Progenitor cell of endocrine pancreas (in vitro differentiated cells): Measurements from ENCODE around the gene TEX14. TPM values are rescaled to one million over a fixed set of nuclear protein-coding genes. Genes with fewer than 3 reads are reported as not detected.
"Not testable (repeated sequence)": the region's sequence is repeated elsewhere in the genome, so short reads cannot be mapped to it uniquely, and the experiment has no call there.

Experiments used
- DNase-seq: peaks from one replicate; pipeline ENCODE4 v3.0.0; 2021; ENCODE audit warnings: low spot score; ENCODE audit not compliant: unreplicated experiment
- H3K27ac Mint-ChIP-seq: 2 replicates; pipeline ENCODE4 v1.8.0; 2021; ENCODE audit warnings: mild to moderate bottlenecking, moderate library complexity, mixed read lengths
- H3K27me3 Mint-ChIP-seq: 2 replicates; pipeline ENCODE4 v1.8.0; 2021; ENCODE audit warnings: mixed read lengths
- H3K36me3 Mint-ChIP-seq: 2 replicates; pipeline ENCODE4 v1.8.0; 2022; ENCODE audit warnings: mixed read lengths; ENCODE audit not compliant: insufficient read depth
- H3K4me1 Mint-ChIP-seq: 2 replicates; pipeline ENCODE4 v1.8.0; 2021; ENCODE audit warnings: low read depth, mixed read lengths
- H3K4me3 Mint-ChIP-seq: 2 replicates; pipeline ENCODE4 v1.8.0; 2021; ENCODE audit warnings: low read depth, mild to moderate bottlenecking, moderate library complexity, mixed read lengths
- H3K9me3 Mint-ChIP-seq: 2 replicates; pipeline ENCODE4 v1.8.0; 2021; ENCODE audit warnings: low read depth, mixed read lengths
- total RNA-seq: library from RNA; stranded (reverse); gene quantifications from 2 replicates; pipeline ENCODE4 v1.2.1, GENCODE V29; 2021
- TF ChIP-seq, protein P1 (sequence below): fragments of 200-600 bp; sonication (generic); IDR thresholded peaks from one replicate; pipeline ENCODE4 v1.5.0; 2021; ENCODE audit warnings: antibody characterized with exemption, mild to moderate bottlenecking; ENCODE audit not compliant: unreplicated experiment

TEX14 gene
- total RNA-seq, 1 donor from 2014 or later = 0.22 TPM

DNA sequence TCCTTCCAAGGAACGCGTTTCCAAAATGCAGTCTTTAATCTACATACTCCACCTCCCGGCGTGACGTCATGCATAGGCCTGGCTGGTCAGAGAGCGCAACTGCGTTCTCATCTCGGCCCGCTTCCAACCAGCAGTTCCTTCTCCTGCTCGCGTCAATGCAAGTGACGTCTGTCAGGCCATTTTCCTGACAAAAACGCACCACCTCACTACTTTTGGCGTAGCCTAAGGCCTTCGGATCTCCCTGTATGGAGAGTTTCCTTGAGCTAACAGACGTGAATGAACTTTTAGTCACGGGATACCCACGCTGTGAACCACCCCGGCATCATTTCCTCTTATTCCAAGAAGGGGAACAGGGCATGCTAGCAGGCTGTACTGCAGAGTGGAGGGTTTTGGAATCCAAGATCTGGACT lies 25.0 kb downstream of the TEX14 start:
- Mint-ChIP-seq H3K27ac (no peak overlapping the region), H3K36me3 (no peaks in the 10 kb centered on the region), H3K4me1 (peaks cover 10% of the 10 kb centered on the region), H3K9me3 (no peaks in the 10 kb centered on the region), H3K27me3 (peaks cover 9% of the 10 kb centered on the region), H3K4me3 (no peak overlapping the region)
- DNase-seq = no peak
- TF ChIP-seq, protein P1, sequence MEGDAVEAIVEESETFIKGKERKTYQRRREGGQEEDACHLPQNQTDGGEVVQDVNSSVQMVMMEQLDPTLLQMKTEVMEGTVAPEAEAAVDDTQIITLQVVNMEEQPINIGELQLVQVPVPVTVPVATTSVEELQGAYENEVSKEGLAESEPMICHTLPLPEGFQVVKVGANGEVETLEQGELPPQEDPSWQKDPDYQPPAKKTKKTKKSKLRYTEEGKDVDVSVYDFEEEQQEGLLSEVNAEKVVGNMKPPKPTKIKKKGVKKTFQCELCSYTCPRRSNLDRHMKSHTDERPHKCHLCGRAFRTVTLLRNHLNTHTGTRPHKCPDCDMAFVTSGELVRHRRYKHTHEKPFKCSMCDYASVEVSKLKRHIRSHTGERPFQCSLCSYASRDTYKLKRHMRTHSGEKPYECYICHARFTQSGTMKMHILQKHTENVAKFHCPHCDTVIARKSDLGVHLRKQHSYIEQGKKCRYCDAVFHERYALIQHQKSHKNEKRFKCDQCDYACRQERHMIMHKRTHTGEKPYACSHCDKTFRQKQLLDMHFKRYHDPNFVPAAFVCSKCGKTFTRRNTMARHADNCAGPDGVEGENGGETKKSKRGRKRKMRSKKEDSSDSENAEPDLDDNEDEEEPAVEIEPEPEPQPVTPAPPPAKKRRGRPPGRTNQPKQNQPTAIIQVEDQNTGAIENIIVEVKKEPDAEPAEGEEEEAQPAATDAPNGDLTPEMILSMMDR = no peak

DNA sequence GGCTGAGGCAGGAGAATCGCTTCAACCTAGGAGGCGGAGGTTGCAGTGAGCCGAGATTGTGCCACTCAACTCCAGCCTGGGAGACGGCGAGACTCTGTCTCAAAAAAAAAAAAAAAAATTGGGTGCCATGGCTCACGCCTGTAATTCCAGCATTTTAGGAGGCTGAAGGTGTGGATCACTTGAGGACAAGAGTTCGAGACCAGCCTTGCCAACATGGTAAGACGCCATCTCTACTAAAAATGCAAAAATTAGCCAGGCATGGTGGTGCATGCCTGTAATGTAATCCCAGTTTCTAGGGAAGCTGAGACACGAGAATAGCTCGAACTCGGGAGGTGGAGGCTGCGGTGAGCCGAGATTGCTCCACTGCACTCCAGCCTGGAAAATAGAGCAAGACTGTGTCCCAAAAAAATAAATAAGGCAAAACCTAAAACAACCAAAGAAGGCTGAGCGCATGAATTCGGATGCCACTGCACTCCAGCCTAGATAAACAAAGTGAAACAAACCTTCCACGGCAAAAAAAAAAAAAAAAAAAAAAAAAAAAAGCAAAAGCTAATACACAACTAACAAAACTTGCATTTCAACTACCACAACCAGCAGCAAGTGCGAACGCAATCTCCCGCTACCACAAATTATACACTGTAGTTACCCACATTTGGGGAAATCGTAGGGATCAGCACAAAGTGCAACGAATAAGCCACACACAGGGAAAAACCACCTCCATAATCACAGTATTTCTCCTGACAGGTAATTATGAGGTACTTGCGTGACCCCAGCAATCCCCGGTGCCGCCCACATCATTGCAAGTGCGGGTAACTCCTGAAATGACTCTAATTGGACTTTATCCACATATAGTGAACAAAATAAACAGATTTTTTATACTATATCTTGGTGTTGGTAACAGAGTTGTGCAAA lies 25.6 kb downstream of the TEX14 start:
- no peak overlapping the region for H3K4me3 Mint-ChIP-seq
- peaks cover 9% of the 10 kb centered on the region for H3K27me3 Mint-ChIP-seq
- no peaks in the 10 kb centered on the region for H3K36me3 Mint-ChIP-seq
- TF ChIP-seq, protein P1 = no peak
- H3K27ac Mint-ChIP-seq = peak overlapping the region; percentile 67
- H3K9me3 Mint-ChIP-seq = no peaks in the 10 kb centered on the region
- H3K4me1 Mint-ChIP-seq = peaks cover 10% of the 10 kb centered on the region
- DNase-seq = no peak

DNA sequence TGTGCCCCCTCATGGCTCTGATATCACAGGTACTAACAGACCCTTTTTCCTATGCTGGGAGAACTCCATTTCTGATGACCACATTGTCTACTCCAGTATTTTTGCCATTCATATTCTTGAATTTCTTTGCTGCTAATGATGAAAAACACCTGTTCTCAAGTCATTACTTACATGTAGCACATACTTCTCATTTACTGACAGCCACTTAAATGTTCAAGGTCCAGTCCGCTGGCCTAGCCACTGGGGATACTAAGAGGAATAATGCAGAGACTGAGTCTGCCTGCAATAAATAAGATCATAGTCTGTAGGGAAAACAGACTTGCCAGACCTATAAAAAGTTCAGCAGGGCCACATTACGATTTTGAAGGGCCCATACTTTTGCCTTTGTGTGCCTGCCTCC lies 27.5 kb downstream of the TEX14 start:
- DNase-seq = no peak
- Mint-ChIP-seq H3K4me3 (no peak overlapping the region), H3K36me3 (no peaks in the 10 kb centered on the region), H3K4me1 (peaks cover 4% of the 10 kb centered on the region), H3K27ac (no peak overlapping the region), H3K9me3 (no peaks in the 10 kb centered on the region), H3K27me3 (no peaks in the 10 kb centered on the region)
- TF ChIP-seq, protein P1 = no peak

DNA sequence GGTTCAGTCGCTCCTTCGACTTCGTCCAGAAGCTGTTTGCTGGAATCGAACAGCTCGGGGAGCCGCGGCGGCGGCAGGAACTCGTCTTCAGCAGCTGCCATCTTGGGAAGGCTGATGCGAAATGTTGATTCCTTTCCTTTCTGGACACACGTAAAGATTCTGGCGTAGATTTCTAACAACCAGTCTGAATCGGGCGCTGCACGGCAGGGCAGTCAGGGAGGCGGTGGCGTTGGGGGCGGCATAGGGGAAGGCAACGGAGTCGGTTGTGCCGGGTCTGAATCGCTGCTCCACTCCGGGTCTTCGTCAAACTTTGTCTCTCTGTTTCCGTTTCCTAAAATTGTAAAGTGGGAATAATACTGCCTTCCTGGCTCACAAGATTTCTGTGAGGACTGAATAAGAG lies 30.3 kb downstream of the TEX14 start:
- peaks cover 4% of the 10 kb centered on the region for H3K9me3 Mint-ChIP-seq
- no peak for DNase-seq
- TF ChIP-seq, protein P1 = no peak
- no peak overlapping the region for H3K27ac Mint-ChIP-seq
- H3K27me3 Mint-ChIP-seq = no peaks in the 10 kb centered on the region
- no peak overlapping the region for H3K4me3 Mint-ChIP-seq
- H3K4me1 Mint-ChIP-seq = peaks cover 10% of the 10 kb centered on the region
- H3K36me3 Mint-ChIP-seq = no peaks in the 10 kb centered on the region

DNA sequence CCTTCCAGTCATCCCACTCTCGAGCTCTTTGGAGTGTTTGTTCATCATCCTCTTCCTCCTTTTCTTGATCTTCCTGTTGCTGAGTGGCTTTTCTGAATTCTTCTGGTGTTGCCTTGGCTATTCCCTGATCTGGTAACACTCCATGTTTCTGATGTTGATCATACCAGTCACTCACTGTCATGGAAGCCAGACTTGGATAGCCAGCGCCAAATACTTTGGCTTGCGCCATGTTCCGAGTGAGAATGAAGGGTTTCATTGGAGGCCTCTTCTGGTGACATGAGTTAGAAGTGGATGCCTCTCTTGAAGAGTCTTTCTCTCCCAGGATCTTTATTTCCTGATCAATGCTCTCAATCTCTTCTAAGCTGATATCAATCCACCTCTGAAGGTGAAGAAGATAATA lies 31.2 kb downstream of the TEX14 start:
- H3K36me3 Mint-ChIP-seq = no peaks in the 10 kb centered on the region
- H3K4me1 Mint-ChIP-seq = peaks cover 10% of the 10 kb centered on the region
- TF ChIP-seq, protein P1 = no peak
- peak overlapping the region; percentile 58 for H3K4me3 Mint-ChIP-seq
- H3K27ac Mint-ChIP-seq = peak overlapping the region; percentile 87
- DNase-seq = no peak
- H3K27me3 Mint-ChIP-seq = no peaks in the 10 kb centered on the region
- peaks cover 4% of the 10 kb centered on the region for H3K9me3 Mint-ChIP-seq

DNA sequence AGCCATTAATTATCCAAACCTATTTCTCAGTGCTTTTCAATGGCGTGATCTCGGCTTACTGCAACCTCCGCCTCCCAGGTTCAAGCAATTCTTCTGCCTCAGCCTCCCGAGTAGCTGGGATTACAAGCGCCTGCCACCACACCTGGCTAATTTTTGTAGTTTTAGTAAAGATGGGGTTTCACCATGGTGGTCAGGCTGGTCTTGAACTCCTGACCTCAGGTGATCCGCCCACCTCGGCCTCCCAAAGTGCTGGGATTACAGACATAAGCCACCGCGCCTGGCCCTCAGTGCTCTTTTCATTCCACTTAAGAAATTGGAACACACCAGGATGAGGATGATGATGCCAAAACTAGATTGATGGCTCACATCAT lies 32.1 kb downstream of the TEX14 start:
- H3K9me3 Mint-ChIP-seq, H3K36me3 Mint-ChIP-seq, H3K4me1 Mint-ChIP-seq, H3K27me3 Mint-ChIP-seq, DNase-seq: not testable (repeated sequence)
- Mint-ChIP-seq H3K4me3 (peak overlapping the region; percentile 77), H3K27ac (peak overlapping the region; percentile 100)
